NCI-H345 (cell line): ENCODE data around the gene MGAT3.

ENCODE experiments used
- DNase-seq: peaks from one replicate; lab custom pipeline; 2025; lab: John Stamatoyannopoulos, UW

The MGAT3 gene

GRCh38 chr22:39528681-39529486, 72.1 kb downstream of the MGAT3 start:
- peak; percentile 94 for DNase-seq

GRCh38 chr22:39529487-39529851, 72.7 kb downstream of the MGAT3 start:
- DNase-seq = no peak

GRCh38 chr22:39530116-39530515, 73.3 kb downstream of the MGAT3 start:
- DNase-seq = no peak

- DNase-seq = no peak
These were observed 74.0 kb downstream of the MGAT3 start for GRCh38 chr22:39530692-39531331.

GRCh38 chr22:39532215-39533073, 75.6 kb downstream of the MGAT3 start, which contains the start of gene RPS19BP1:
TSS of gene RPS19BP1 (minus strand) at chr22:39532748. CDS start at chr22:39532738, 10 bp downstream.
- peak; percentile 98 for DNase-seq

GRCh38 chr22:39534092-39534506, 77.3 kb downstream of the MGAT3 start:
- no peak for DNase-seq

GRCh38 chr22:39534591-39535356, 78.0 kb downstream of the MGAT3 start:
- peak; percentile 61 for DNase-seq

GRCh38 chr22:39535357-39535725, 78.5 kb downstream of the MGAT3 start:
- no peak for DNase-seq

- no peak for DNase-seq
These were observed 79.1 kb downstream of the MGAT3 start for GRCh38 chr22:39535831-39536449.

- DNase-seq = no peak
These were observed 79.9 kb downstream of the MGAT3 start for GRCh38 chr22:39536711-39537110.

GRCh38 chr22:39537975-39538374, 81.2 kb downstream of the MGAT3 start:
- no peak for DNase-seq
